ENCODE data around the gene PPP2R3B. TPM values are rescaled to one million over a fixed set of nuclear protein-coding genes. Genes with fewer than 3 reads are reported as not detected.

The PPP2R3B gene
- total RNA-seq, 1 donor from 2014 or later: 43.4 TPM

DNA sequence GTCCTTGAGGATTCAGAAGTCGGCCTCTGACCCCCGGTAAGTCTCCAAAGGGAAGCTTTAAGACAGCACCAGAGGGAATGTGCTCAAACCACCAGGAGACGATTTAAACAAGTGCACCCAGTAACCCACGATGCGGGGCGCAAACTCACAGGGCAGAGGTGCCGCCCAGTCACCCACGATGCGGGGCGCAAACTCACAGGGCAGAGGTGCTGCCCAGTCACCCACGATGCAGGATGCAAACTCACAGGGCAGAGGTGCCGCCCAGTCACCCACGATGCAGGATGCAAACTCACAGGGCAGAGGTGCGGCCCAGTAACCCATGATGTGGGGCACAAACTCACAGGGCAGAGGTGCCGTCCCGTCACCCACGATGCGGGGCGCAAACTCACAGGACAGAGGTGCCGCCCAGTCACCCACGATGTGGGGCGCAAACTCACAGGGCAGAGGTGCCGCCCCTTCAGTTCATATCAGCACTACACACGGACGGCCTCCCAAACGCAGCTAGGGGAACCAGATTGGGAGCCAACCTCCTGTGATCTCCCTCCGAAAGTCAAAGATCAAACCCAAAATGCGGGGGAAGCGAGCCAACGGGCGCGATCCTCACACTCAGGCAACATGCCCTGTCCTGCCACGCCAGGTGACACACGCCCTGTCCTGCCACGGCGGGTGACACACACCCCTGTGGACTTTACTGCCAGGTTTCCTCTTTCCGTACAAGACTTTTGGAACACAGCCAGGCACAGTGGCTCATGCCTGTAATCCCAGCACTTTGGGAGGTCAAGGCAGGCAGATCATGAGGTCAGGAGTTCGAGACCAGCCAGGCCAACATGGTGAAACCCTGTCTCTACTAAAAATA lies 11.3 kb downstream of the PPP2R3B start:
- no peak for TF ChIP-seq CTCF (IDR thresholded peaks at IDR 0.05)
- Histone ChIP-seq H3K4me1 (peaks cover 4 to 6% of the 10 kb centered on the region in 2 donors), H3K27me3 (no peaks in the 10 kb centered on the region), H3K27ac (no peak overlapping the region), H3K9me3 (no peaks in the 10 kb centered on the region), H3K4me3 (no peak overlapping the region), H3K36me3 (no peaks in the 10 kb centered on the region)
- intact Hi-C loops (cut with DNase I): no loop called here
- no peak for DNase-seq (ENCODE audit: low spot score in 2 of 2)

DNA sequence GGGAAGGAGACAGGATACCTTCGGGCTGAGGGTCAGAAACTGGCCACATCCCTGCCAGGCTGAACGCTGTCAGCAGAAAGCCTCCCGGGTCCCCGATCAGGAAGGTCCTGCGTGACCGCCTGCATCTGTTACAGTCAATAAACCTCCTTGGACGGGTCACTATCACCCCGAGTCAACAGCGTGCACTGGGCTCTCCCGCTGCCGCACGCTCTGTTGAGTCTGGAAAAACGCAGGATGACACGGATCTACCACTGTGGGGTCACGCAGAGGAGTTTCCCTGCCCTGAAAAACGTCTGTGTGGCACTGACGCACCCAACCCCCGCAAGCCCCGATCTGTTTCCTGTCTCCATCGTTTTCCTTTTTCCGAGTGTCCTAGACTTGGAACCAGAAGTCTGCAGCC lies 12.1 kb downstream of the PPP2R3B start:
- Histone ChIP-seq H3K27me3 (no peaks in the 10 kb centered on the region), H3K4me3 (peak overlapping the region in 1 of 2 donors; percentile 58), H3K9me3 (no peaks in the 10 kb centered on the region), H3K27ac (no peak overlapping the region), H3K36me3 (no peaks in the 10 kb centered on the region), H3K4me1 (peaks cover 4 to 6% of the 10 kb centered on the region in 2 donors)
- DNase-seq (ENCODE audit: low spot score in 2 of 2): no peak
- intact Hi-C loops (cut with DNase I): no loop called here
- no peak for TF ChIP-seq CTCF (IDR thresholded peaks at IDR 0.05)

DNA sequence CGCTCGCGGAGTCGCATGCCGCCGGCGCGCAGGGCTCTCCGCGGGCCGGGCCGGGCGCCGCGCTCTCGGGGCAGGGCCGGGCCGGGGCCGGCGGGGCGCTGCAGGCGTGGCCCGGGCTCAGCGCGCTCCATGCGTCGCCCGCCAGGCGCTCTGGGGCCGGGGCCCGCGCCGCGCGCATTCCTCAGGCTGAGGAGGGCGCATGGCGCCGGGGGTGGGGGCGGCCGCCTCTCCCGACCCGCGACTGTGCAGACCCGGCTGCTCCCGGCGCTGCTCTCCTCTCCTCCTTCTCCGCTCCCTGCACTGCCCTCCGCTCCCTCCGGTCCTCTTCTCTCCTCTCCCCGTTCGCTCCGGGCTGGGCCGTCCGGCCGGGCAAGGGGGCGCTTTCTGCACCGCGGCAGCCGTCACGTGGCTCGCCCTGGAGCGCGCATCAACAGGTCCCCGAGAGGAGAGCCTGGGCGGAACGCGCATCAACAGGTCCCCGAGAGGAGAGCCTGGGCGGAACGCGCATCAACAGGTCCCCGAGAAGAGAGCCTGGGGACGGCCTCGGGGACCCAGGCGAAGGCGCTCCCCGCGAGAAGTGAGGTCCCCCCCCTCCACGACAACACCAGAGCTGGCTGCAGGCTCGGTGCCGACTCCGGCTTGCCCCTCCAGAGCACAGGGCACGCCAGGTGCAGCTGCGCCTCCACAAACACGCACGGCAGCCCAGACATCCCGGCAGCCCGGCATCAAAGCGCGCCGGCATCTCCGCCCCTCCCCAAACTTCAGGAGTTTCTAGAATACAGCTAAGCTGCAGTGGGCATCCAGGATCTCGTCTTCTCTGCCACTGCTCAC lies 12.9 kb downstream of the PPP2R3B start:
- Histone ChIP-seq H3K9me3 (no peaks in the 10 kb centered on the region), H3K27me3 (no peaks in the 10 kb centered on the region), H3K36me3 (no peaks in the 10 kb centered on the region), H3K4me3 (peak overlapping the region; percentile 10 to 58), H3K4me1 (peaks cover 4 to 6% of the 10 kb centered on the region in 2 donors), H3K27ac (no peak overlapping the region)
- no peak for TF ChIP-seq CTCF (IDR thresholded peaks at IDR 0.05)
- no peak for DNase-seq (ENCODE audit: low spot score in 2 of 2)
- intact Hi-C loops (cut with DNase I): no loop called here

- H3K4me1 ChIP-seq: peaks cover 4 to 6% of the 10 kb centered on the region in 2 donors
- no peaks in the 10 kb centered on the region for H3K36me3 ChIP-seq
- intact Hi-C loops (cut with DNase I): no loop called here
- no peaks in the 10 kb centered on the region for H3K27me3 ChIP-seq
- H3K4me3 ChIP-seq: peak overlapping the region in 1 of 2 donors; percentile 58
- TF ChIP-seq CTCF (IDR thresholded peaks at IDR 0.05): no peak
- H3K9me3 ChIP-seq: no peaks in the 10 kb centered on the region
- DNase-seq (ENCODE audit: low spot score in 2 of 2): no peak
- no peak overlapping the region for H3K27ac ChIP-seq
Measured at GRCh38 chrX:372856-373640, 13.7 kb downstream of the PPP2R3B start.

- Histone ChIP-seq H3K4me1 (peaks cover 4 to 6% of the 10 kb centered on the region in 2 donors), H3K9me3 (no peaks in the 10 kb centered on the region), H3K36me3 (no peaks in the 10 kb centered on the region), H3K27ac (no peak overlapping the region), H3K4me3 (no peak overlapping the region), H3K27me3 (no peaks in the 10 kb centered on the region)
- no peak for TF ChIP-seq CTCF (IDR thresholded peaks at IDR 0.05)
- DNase-seq (ENCODE audit: low spot score in 2 of 2): no peak
- intact Hi-C loops (cut with DNase I): no loop called here
Measured at GRCh38 chrX:371907-372306, 14.8 kb downstream of the PPP2R3B start.
